ENCODE data around the gene PCYT1A.
"Not testable (repeated sequence)": the region's sequence is repeated elsewhere in the genome, so short reads cannot be mapped to it uniquely, and the experiment has no call there.

Gene PCYT1A

DNA sequence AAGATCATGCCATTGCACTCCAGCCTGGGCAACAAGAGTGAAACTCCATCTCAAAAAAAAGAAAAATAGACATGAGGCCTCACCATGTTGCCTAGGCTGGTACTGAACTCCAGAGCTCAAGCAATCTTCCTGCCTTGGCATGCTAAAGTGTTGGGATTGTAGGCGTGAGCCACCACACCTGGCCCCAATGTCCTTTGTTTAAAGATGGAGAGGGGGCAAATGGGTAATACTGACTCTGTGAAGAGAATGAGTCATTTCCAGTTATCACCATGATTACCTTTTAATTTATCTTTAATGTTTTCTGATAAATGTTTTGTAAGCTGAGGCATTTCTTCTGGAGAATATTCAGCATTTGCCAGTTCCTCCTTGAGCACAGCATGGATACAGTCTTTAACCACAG, 28.3 kb upstream of the PCYT1A start:
- TF ChIP-seq, protein P1, sequence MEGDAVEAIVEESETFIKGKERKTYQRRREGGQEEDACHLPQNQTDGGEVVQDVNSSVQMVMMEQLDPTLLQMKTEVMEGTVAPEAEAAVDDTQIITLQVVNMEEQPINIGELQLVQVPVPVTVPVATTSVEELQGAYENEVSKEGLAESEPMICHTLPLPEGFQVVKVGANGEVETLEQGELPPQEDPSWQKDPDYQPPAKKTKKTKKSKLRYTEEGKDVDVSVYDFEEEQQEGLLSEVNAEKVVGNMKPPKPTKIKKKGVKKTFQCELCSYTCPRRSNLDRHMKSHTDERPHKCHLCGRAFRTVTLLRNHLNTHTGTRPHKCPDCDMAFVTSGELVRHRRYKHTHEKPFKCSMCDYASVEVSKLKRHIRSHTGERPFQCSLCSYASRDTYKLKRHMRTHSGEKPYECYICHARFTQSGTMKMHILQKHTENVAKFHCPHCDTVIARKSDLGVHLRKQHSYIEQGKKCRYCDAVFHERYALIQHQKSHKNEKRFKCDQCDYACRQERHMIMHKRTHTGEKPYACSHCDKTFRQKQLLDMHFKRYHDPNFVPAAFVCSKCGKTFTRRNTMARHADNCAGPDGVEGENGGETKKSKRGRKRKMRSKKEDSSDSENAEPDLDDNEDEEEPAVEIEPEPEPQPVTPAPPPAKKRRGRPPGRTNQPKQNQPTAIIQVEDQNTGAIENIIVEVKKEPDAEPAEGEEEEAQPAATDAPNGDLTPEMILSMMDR (conservative IDR thresholded peaks at IDR 0.05; ENCODE audit: low read depth, low read length) = no peak

DNA sequence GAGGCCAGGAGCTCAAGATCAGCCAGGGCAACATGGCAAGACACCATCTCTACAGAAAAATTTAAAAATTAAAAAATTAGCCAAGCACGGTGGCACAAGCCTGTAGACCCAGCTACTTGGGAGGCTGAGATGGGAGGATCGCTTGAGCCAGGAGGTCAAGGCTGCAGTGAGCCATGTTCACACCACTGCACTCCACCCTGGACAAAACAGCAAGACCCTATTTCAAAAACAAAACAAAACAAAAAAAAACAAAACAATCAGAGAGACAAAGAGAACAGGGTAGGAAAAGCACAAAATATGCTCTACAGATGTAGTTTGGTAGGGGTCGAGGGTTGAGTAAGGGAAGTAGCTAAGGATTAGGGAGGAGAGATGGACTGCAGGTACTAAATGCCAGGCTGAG, 27.1 kb upstream of the PCYT1A start:
- H3K4me3 ChIP-seq (ENCODE audit: low read depth, low read length) = no peak overlapping the region
- TF ChIP-seq, protein P1 (conservative IDR thresholded peaks at IDR 0.05; ENCODE audit: low read depth, low read length) = no peak
- no peak for DNase-seq (ENCODE audit: low read depth)

More for the DNA sequence above, 28.3 kb upstream of the PCYT1A start:
- H3K4me3 ChIP-seq (ENCODE audit: low read depth, low read length) = no peak overlapping the region
- DNase-seq (ENCODE audit: low read depth) = no peak

DNA sequence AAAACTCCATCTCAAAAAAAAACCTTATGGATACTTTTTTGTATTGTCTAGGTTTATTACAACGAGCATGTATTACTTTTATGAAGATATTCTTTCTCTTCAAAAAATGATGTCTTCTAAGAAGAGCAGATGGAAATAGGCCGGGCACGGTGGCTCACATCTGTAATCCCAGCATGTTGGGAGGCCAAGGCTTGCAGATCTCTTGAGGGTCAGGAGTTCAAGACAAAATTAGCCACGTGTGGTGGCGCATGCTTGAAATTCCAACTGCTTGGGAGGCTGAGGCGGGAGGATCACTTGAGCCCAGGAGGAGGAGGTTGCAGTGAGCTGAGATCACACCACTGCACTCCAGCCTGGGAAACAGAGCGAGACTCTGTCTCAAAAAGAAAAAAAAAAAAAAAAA, 26.6 kb upstream of the PCYT1A start:
- DNase-seq (ENCODE audit: low read depth); H3K4me3 ChIP-seq (ENCODE audit: low read depth, low read length): not testable (repeated sequence)

DNA sequence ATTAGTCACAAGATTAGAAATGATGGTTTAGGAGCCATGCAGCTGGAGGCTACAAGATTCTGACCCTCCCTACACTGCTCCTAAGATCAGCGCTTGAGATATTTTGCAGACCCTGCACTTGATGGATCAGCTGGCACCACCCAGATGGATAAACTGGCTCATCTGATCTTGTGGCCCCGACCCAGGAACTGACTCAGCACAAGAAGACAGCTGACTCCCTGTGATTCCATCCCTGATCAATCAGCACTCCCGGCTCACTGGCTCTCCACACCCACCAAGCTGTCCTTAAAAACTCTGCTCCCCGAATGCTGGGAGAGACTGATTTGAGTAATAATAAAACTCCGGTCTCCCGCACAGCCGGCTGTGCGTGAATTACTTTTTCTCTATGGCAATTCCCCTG, 15.4 kb upstream of the PCYT1A start:
- DNase-seq (ENCODE audit: low read depth); H3K4me3 ChIP-seq (ENCODE audit: low read depth, low read length): not testable (repeated sequence)

DNA sequence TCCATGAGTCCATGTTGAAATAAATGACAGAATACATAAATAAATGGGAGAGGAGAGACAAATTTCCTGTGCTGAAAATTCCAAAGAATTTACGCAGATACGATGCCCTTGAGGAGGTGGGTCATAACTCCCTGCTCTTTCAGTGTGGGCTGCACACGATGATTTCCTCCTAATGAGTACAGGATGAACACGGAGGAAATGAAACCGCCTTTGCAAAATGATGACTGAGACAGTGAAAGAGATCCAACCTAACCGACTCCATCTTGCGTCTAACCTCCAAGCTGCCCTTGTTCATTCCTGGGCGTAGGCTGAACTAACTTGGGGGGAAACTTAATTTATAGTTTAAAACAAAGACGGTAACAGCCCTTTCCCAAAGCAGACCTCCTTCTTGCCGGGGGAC, 15.0 kb upstream of the PCYT1A start:
- DNase-seq (ENCODE audit: low read depth) = not testable (repeated sequence)

DNA sequence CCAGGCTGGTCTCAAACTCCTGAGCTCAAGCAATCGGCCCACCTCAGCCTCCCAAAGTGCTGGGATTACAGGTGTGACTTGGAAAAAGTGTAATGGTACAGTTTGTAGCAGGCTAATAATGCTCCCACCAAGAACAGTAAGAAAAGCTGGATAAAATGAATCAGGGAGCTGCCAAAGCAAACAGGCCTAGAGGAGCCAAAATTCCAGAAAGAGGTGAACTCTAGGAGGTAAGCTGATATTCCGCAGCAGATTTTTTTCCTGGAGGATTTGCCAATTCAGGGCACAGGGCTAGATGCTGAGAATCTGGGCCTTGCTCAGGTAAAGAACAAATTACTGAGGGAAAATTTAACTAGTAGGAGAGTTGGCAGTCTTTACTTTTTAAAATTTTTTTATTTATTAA, 11.0 kb upstream of the PCYT1A start:
- no peak for DNase-seq (ENCODE audit: low read depth)

More for the DNA sequence above, 15.0 kb upstream of the PCYT1A start:
- not testable (repeated sequence) for H3K4me3 ChIP-seq (ENCODE audit: low read depth, low read length)

DNA sequence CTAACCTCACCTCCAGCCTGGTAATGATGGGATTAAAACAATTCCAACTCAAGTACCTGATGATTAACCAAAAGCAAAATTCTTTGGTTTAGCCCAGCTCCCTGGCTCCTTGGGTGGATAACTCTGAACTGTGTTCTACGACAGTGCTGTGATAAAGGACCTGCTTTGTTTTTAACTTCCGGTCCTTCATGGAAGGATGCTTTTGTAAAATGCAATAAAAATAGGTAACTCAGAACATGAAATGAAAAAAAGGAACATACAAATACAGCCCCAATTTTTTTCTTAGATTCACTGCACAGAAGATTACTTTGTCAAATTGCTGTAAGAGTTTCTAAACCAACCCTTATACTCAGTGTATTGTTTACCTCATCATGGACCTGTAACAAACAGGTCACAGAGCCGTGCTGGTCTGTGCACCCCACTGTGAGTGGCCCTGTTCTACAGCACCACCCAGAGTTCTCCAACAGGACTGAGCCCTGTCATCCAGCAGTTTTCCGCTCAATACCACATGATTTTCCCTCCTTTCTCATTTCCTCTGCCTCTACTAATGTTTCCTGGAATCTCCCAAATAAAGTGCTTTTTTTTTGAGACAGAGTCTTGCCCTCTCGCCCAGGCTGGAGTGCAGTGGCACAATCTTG, 4.9 kb upstream of the PCYT1A start:
- TF ChIP-seq, protein P1 (conservative IDR thresholded peaks at IDR 0.05; ENCODE audit: low read depth, low read length) = peak; percentile 24
- no peak overlapping the region for H3K4me3 ChIP-seq (ENCODE audit: low read depth, low read length)
- no peak for DNase-seq (ENCODE audit: low read depth)

More for the DNA sequence above, 11.0 kb upstream of the PCYT1A start:
- TF ChIP-seq, protein P1 (conservative IDR thresholded peaks at IDR 0.05; ENCODE audit: low read depth, low read length) = no peak
- no peak overlapping the region for H3K4me3 ChIP-seq (ENCODE audit: low read depth, low read length)

DNA sequence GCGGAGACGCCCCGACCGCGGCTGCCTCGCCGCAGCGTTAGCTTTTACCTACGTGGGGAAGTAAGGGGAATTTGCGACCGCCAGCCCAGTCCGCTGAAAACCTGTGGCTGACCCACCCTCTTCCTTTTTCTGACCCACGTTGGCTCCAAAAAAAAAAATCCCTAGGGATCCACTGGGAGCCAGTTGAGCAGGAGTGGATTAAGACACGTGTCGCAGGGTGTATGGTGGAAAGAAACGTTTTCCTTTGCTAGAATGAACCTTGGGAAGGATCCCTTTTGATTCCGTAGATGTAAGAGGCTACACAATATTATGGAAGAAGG, 575 bp upstream of the PCYT1A start:
- TF ChIP-seq, protein P1 (conservative IDR thresholded peaks at IDR 0.05; ENCODE audit: low read depth, low read length) = no peak
- H3K4me3 ChIP-seq (ENCODE audit: low read depth, low read length) = peak overlapping the region; percentile 99
- DNase-seq (ENCODE audit: low read depth) = no peak

DNA sequence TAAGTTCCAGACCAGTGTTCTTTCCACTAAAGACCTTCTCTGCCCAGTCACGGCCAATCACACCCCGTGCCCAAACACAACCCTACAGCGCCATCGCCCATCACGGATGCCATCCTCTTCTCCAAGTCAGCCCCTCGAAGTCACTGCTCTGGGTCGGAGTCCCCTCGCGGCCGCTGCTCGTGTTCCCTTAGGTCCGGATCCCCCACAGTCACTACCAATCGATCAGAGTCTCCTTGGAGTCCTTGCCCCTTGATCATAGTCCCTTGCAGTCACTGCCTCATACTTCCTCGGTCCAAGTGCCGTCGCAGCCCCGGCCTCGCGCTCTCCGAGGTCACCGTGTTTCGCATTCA, 461 bp downstream of the PCYT1A start:
- DNase-seq (ENCODE audit: low read depth) = peak; percentile 36
- TF ChIP-seq, protein P1 (conservative IDR thresholded peaks at IDR 0.05; ENCODE audit: low read depth, low read length) = no peak
- peak overlapping the region; percentile 99 for H3K4me3 ChIP-seq (ENCODE audit: low read depth, low read length)
